ENCODE results near the gene MED4.

DNA sequence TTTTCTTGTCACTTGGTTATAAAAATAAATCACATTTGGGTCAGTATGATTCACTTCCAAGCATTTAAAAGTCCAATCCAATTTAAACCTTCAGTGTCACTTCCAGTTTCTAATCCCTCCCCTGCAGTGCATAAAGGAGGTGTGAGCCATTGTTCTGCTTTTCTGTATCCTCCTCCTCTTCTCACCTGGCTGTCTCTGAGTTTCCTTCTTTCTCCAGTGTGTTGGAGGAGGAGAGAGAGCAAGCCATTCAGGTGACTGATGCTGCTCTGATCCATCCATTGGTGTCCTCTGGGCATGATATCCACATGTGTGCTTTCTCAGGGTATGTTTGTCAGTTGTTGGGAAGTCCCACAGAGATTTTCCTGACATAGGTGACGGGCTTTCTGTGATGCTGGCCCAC lies 56.1 kb downstream of the MED4 start:
- TF ChIP-seq CTCF (IDR thresholded peaks at IDR 0.05) (no peak), EP300 (IDR thresholded peaks at IDR 0.05; ENCODE audit: low read depth) (no peak)
